Adrenal gland (tissue), 12 donors: ENCODE data around the gene PSMD5. TPM values are rescaled to one million over a fixed set of nuclear protein-coding genes. Genes with fewer than 3 reads are reported as not detected.

ENCODE experiments used
- DNase-seq, 7 donors: peaks; one replicate each; pipeline ENCODE4 v3.0.0-alpha.2; 2019 to 2020
- H3K27ac ChIP-seq, 5 donors: fragments of 200-600 bp; sonication (generic) in 4 of 5; 1 replicate in 3 of 5; 2 replicates in 2 of 5; pipeline versions ENCODE4 v1.5.1 to v1.8.0; 2016 to 2020; ENCODE audit warnings: mild to moderate bottlenecking in 1 of 5
- H3K27me3 ChIP-seq: fragments of 200-600 bp; 2 replicates; pipeline ENCODE4 v1.8.0; 2021
- H3K36me3 ChIP-seq, 2 donors: fragments of 200-600 bp; replicated peaks in 1 of 2; 1 replicate in 1 of 2; 2 replicates in 1 of 2; pipeline versions ENCODE4 v1.5.1 to v1.8.0; 2018 to 2022
- H3K4me1 ChIP-seq, 2 donors: fragments of 200-600 bp; replicated peaks in 1 of 2; 1 replicate in 1 of 2; 2 replicates in 1 of 2; pipeline versions ENCODE4 v1.5.1 to v1.8.0; 2018 to 2021
- H3K4me3 ChIP-seq, 4 donors: fragments of 200-600 bp; sonication (generic) in 3 of 4; one replicate each; pipeline ENCODE4 v1.5.1; 2016 to 2018
- H3K9me3 ChIP-seq, 3 donors: fragments of 200-600 bp; sonication (generic) in 1 of 3; replicated peaks in 1 of 3; 1 replicate in 2 of 3; 2 replicates in 1 of 3; pipeline versions ENCODE4 v1.5.1 to v1.8.0; 2016 to 2021
- CTCF ChIP-seq, 6 experiments: fragments of 450-650 bp in 4 of 6; fragments of 200-600 bp in 2 of 6; sonication (generic) in 1 of 6; IDR thresholded peaks; 1 replicate in 5 of 6; 2 replicates in 1 of 6; pipeline versions ENCODE4 v1.5.1 to v1.8.0; 2016 to 2021; ENCODE audit warnings: antibody characterized with exemption in 6 of 6, mild to moderate bottlenecking in 2 of 6, moderate library complexity in 1 of 6
- POLR2A ChIP-seq, 2 donors: fragments of 450-650 bp; IDR thresholded peaks; one replicate each; pipeline ENCODE4 v1.6.1; 2017; ENCODE audit warnings: antibody characterized with exemption in 2 of 2, mild to moderate bottlenecking in 2 of 2, moderate library complexity in 1 of 2
- WGBS, 4 donors: extraction: QIAGEN DNeasy Blood & Tissue Kit in 2 of 4; methylation state at CpG; one replicate each; pipeline versions ENCODE4 v1.1.5 to v1.1.7; 2013 to 2017; 5-methylcytosine and 5-hydroxymethylcytosine counted together
- intact Hi-C, 2 donors: fragments of 100-400 bp; cut with DNase I; formaldehyde crosslinking; loops; one replicate each; pipeline versions ENCODE4 v1.14.1 to v1.15.0; 2022 to 2023
- polyA plus RNA-seq, 3 donors: library from polyadenylated mRNA; stranded (reverse); fragments of 200-250 nt in 2 of 3; fragments of 350-450 nt in 1 of 3; fragmentation: Illumina TruSeq in 1 of 3; extraction: RNeasy Lipid Tissue Mini Kit (QIAGEN cat#74804) in 1 of 3; gene quantifications; one replicate each; pipeline ENCODE4 v1.2.3, GENCODE V29; 2013 to 2014
- total RNA-seq, 9 donors: library from RNA; depleted of rRNA in 4 of 9; stranded (reverse); fragments of >200 nt in 4 of 9; fragments of 120-200 nt in 1 of 9; fragmentation: NEBNext Ultra II Directional in 1 of 9; extraction: Animal tissue kit (Norgen Biotek cat#: 25700) in 1 of 9; gene quantifications; one replicate each; pipeline versions ENCODE4 v1.1.0 to v1.2.4, GENCODE V29; 2013 to 2023
- donor health status: healthy with polysubstance abuse.
- donor health status: Bipolar disorder and iron deficiency.
- donor health status: DM: yes; HTN: yes; CAD: no.
- donor health status: DM: no; HTN: no; CAD: no.
- donor health status: DM: no; HTN: no; CAD: no.
- donor health status: DM: yes; HTN: yes; CAD: no.

The PSMD5 gene
- total and polyA plus RNA-seq, 12 donors: 15.6 to 78.8 (median 46.0) TPM

- no peak overlapping the region for H3K27ac ChIP-seq
- H3K4me1 ChIP-seq: peaks cover 8 to 11% of the 10 kb centered on the region in 2 donors
- no peak for DNase-seq
- H3K9me3 ChIP-seq: no peaks in the 10 kb centered on the region
- no peaks in the 10 kb centered on the region for H3K27me3 ChIP-seq
- TF ChIP-seq CTCF (IDR thresholded peaks at IDR 0.05) (no peak), POLR2A (IDR thresholded peaks at IDR 0.05) (no peak)
- 86 to 90% (median 89%) methylated on average over 4 of the region's 4 CpGs for WGBS, 4 donors
- H3K4me3 ChIP-seq: no peak overlapping the region
- peaks cover 0 to 81% of the 10 kb centered on the region in 2 donors for H3K36me3 ChIP-seq
- intact Hi-C loops: no loop called here
Measured at GRCh38 chr9:120770931-120771330, 71.8 kb downstream of the PSMD5 start.

GRCh38 chr9:120768886-120769285 lies 73.8 kb downstream of the PSMD5 start:
- Histone ChIP-seq H3K36me3 (peaks cover 0 to 74% of the 10 kb centered on the region in 2 donors), H3K4me3 (no peak overlapping the region), H3K27me3 (no peaks in the 10 kb centered on the region), H3K4me1 (peaks cover 8 to 11% of the 10 kb centered on the region in 2 donors), H3K9me3 (no peaks in the 10 kb centered on the region), H3K27ac (peak overlapping the region in 3 of 5 donors; percentile 8 to 30 (median 21))
- WGBS, 4 donors: 44 to 63% (median 52%) methylated on average over 1 of the region's 1 CpG
- DNase-seq: peak in 2 of 7 donors; percentile 57 to 64
- intact Hi-C loops: loop anchor here in 1 of 2 donors (10.0 kb wide), 1 partner anchor 286 kb away; the partner anchor contains the start of gene C5
- TF ChIP-seq POLR2A (IDR thresholded peaks at IDR 0.05) (no peak), CTCF (IDR thresholded peaks at IDR 0.05) (no peak)

- 96 to 98% (median 98%) methylated on average over 4 of the region's 4 CpGs for WGBS, 4 donors
- Histone ChIP-seq H3K27ac (peak overlapping the region in 1 of 5 donors; percentile 30), H3K4me3 (no peak overlapping the region), H3K36me3 (peaks cover 0 to 74% of the 10 kb centered on the region in 2 donors), H3K27me3 (no peaks in the 10 kb centered on the region), H3K4me1 (peaks cover 8 to 11% of the 10 kb centered on the region in 2 donors), H3K9me3 (no peaks in the 10 kb centered on the region)
- intact Hi-C loops: loop anchor here in 1 of 2 donors (10.0 kb wide), 1 partner anchor 287 kb away; the partner anchor contains the start of gene C5
- no peak for TF ChIP-seq POLR2A (IDR thresholded peaks at IDR 0.05)
- TF ChIP-seq CTCF (IDR thresholded peaks at IDR 0.05): no peak
- no peak for DNase-seq
Measured at GRCh38 chr9:120768247-120768646, 74.5 kb downstream of the PSMD5 start.

- 80 to 90% (median 86%) methylated on average over 3 of the region's 3 CpGs for WGBS, 4 donors
- H3K4me3 ChIP-seq: no peak overlapping the region
- no peak for DNase-seq
- no peak for TF ChIP-seq CTCF (IDR thresholded peaks at IDR 0.05)
- H3K27me3 ChIP-seq: no peaks in the 10 kb centered on the region
- intact Hi-C loops: loop anchor here in 1 of 2 donors (10.0 kb wide), 1 partner anchor 287 kb away; the partner anchor contains the start of gene C5
- H3K36me3 ChIP-seq: peaks cover 0 to 74% of the 10 kb centered on the region in 2 donors
- peaks cover 8 to 11% of the 10 kb centered on the region in 2 donors for H3K4me1 ChIP-seq
- no peak overlapping the region for H3K27ac ChIP-seq
- H3K9me3 ChIP-seq: no peaks in the 10 kb centered on the region
Measured at GRCh38 chr9:120767451-120767850, 75.3 kb downstream of the PSMD5 start.

Other genes with a start within 250 kb of the PSMD5 start
- 10 to 100 TPM; 10.3 to 28.5 (median 21.3) TPM for gene MEGF9, start 128.5 kb downstream of the PSMD5 start, total RNA-seq
- gene MEGF9, start 128.5 kb downstream of the PSMD5 start, polyA plus RNA-seq: 10 to 100 TPM in 1 of 3 donors, 1 to 10 TPM in 2; 3.9 to 22.4 (median 4.3) TPM
- 10 to 100 TPM; 31.8 to 86.8 (median 58.0) TPM for gene FBXW2, start 49.5 kb downstream of the PSMD5 start, total RNA-seq
- gene FBXW2, start 49.5 kb downstream of the PSMD5 start, polyA plus RNA-seq: 10 to 100 TPM in 2 of 3 donors, 1 to 10 TPM in 1; 9.2 to 45.9 (median 13.2) TPM
- 10 to 100 TPM; 17.2 to 61.8 (median 26.6) TPM for gene PHF19, start 34.3 kb upstream of the PSMD5 start, total RNA-seq
- 10 to 100 TPM; 13.6 to 39.7 (median 29.7) TPM for gene PHF19, start 34.3 kb upstream of the PSMD5 start, polyA plus RNA-seq
- 10 to 100 TPM in 2 of 9 donors, 1 to 10 TPM in 7; 1.6 to 11.7 (median 6.7) TPM for gene TRAF1, start 83.9 kb upstream of the PSMD5 start, total RNA-seq
- gene TRAF1, start 83.9 kb upstream of the PSMD5 start, polyA plus RNA-seq: 10 to 100 TPM in 2 of 3 donors, 1 to 10 TPM in 1; 2.4 to 42.7 (median 30.3) TPM
- gene C5, start 207.4 kb upstream of the PSMD5 start, total RNA-seq: 1 to 10 TPM; 1.4 to 7.9 (median 2.9) TPM
- 1 to 10 TPM; 2.3 to 6.2 (median 3.5) TPM for gene C5, start 207.4 kb upstream of the PSMD5 start, polyA plus RNA-seq
- 10 to 100 TPM in 5 of 9 donors, 1 to 10 TPM in 4; 7.6 to 19.1 (median 10.3) TPM for gene CNTRL, start 232.0 kb upstream of the PSMD5 start, total RNA-seq
- 10 to 100 TPM in 1 of 3 donors, 1 to 10 TPM in 2; 7.4 to 12.8 (median 8.8) TPM for gene CNTRL, start 232.0 kb upstream of the PSMD5 start, polyA plus RNA-seq